HG03066 (cell line): ENCODE measurements around the gene ANG.
"Not testable (repeated sequence)": the region's sequence is repeated elsewhere in the genome, so short reads cannot be mapped to it uniquely, and the experiment has no call there.

Experiments
- ATAC-seq: cut with Tn5 transposase; IDR thresholded peaks from one replicate; pipeline ENCODE4 v1.9.1; 2021; ENCODE audit warnings: low read depth; ENCODE audit not compliant: unreplicated experiment

Gene ANG

DNA sequence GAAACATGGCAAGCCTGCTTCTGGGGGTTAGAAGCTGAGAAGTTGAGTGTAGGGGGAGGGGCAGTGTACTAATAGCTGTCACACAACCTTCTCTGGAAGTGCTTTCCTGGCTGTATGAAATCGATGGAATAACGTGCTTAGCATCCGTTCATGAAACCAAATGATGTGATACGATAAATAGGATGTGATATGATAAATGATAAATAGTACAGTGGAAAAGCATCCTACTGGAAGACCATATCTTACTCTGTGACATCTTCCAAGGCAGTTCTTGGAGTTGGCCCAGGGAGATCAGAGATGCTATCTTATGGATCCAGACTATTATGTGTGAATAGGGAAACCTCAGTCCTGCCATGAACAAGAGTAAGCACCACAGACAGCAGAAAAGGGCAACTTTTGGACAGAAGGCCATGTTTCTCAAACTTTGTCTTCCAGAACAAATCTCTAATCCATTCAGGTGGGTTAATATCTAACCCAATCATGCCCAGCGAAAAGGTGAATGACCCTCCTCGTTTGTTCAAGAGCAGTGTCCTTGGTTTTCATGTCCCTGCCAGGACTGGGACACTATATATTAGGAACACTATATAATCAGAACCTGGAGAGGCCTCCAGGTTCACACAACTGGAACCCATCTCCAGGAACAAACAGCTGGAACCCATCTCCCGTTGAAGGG lies at the start of gene ANG:
TSS of gene ANG (plus strand) at position 598 of the 673 bp plus-strand sequence. CDS start 4,801 bp downstream, outside the sequence.
- no peak for ATAC-seq

DNA sequence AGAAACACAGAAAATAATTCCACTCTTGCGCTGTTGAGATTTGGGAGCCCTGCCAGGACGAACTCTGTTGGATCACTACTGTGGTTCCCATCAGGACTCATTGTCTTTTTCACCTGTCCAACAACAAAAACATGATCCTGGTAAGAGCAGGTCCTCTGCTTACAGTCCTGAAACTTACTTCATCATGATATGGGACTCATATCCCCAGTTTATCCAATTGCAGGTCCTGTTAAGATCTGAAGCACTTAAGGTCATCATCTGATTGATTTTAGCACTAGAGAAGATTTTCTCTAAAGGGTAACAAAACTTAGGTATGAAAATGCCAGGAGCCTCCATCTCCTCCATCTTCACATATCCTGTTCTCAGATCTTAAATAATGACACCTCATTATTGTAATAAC lies 47.0 kb upstream of the ANG start, which contains the start of gene OR6S1:
TSS of gene OR6S1 (minus strand) at position 101 of the 400 bp plus-strand sequence. CDS start at position 101, 0 bp downstream.
- ATAC-seq: no peak

DNA sequence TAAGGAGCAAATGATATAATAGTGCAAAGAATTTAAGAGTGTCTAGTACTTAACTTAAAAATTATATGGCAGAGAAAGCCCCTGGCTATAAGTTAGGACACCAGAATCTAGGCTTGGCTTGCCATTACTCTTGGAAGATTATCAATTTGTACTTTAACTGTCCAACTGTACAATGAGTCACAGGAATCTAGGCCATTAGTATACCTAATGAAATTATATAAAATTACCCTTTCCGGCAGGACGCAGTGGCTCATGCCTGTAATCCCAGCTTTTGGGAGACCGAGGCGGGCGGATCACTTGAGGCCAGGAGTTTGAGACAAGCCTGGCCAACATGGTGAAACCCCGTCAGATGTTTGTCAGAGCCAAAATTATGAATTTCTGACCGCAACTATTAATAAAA lies 46.4 kb upstream of the ANG start:
- ATAC-seq: no peak

DNA sequence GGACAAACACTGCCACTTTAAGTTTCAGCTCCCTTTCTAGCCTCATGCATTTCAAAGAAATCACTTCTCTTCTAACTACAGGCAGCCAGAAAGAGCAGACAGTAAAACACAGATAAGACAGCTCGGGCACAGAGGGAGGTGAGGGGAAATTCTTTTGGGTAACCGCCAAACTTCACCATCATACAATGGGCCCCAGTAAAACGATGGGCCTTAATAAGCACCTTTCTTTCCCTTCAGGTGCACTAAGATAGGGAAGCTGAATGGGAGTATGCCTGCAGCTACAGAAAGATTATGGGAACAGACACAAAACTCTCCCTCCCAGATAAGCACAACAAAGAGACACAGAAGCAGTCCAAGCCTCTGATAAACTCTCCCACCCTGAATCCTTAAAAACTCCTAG lies 45.8 kb upstream of the ANG start:
- ATAC-seq: not testable (repeated sequence)

DNA sequence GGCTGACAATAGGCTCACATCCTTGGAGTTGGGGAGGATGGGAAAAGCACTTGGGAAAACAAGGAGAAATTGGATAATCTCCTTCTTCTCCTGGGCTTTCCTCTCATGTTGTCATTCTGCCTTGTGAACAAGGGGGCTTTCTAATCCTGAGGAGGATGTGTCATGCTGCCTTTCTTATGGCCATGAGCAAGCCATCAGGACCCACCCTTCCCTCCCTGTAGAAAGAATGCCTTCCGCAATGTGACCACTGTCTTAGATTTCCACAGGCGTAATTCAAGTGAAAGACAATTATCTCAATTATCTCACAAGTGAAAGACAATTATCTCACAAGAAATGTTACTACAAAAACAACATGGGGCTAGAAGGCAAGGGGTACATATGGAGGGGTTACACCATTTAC lies 44.0 kb upstream of the ANG start:
- ATAC-seq: no peak

DNA sequence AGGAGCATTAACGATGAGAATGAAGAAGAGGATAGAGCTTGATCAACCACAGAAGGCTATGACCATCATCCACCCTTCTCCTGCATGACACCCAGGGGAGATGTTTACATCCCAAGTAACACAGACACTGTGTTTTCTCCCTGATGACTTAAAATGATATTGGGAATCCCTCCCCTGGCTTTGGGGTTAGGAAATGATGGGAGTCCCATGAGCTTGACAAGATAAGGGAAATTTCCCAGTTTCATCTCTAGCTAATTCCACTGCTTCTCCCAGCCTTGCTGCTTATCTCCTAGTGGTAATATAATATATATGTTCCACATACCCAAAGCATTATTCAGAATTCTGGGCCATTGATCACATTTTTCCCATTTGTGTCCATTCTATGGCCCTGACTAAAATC lies 43.1 kb upstream of the ANG start:
- no peak for ATAC-seq

DNA sequence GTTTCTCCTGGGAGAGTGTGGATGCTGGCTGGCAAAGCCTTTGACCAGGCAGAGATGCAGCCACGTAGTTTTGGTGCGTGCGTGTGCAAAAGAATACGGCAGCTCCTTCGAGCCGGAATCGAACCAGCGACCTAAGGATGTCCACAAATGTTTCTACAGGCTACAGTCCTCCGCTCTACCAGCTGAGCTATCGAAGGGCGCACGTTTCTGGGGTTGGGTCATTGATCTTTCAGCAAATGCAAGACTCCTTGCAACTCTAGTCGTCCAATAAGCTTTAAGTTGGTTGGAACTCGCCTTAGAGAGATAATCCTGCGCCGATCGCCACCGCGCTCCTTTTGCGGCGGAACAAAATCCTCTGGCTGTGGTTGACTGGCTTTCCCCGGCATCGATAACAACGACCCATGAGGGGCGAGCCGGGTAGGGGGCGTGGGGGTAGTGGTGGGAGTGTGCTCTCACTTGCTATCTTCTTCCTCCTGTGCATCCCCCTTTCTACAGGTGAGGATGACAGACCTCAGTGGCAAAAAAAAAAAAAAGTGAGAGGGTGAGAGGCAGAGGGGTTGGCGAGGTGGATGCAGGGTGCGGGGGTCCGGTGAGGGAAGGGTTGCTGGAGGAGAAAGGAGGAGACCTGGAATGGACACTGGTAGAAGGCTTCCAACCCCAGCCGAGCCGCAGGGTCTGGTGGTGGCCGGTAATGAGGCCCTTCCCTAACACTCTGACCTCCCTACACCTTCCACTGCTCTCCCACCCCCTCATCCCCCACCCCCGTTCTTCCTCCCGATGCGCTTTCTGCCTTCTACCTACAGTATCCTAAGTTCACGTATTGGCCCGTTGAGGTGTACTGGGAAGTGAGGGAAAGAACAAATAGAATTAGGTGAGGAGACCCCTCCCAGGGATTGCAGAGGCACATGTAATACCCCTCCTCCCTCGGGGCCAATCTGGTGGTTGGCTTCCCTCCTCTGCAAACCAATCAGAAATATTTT lies 35.3 kb upstream of the ANG start:
- ATAC-seq: no peak

DNA sequence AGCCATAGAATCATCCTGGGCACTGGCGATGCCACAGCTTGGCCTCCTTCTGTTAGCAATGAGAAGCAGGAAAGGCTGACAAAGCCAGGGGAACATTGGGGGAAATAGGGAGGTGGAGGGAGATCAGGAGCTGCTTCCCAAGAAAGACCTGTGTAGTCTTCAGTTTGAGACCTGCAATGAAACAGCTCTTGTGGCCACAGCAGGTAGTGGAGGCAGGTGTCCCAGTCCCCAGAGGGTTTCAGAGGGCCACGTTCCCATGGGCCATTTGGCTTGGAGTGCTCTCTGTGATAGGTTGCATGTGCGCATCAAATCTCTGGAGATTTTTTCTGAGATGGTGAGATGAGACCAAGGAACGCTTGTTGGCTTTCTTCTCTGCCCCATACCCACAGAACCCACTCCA lies 32.7 kb upstream of the ANG start:
- no peak for ATAC-seq

DNA sequence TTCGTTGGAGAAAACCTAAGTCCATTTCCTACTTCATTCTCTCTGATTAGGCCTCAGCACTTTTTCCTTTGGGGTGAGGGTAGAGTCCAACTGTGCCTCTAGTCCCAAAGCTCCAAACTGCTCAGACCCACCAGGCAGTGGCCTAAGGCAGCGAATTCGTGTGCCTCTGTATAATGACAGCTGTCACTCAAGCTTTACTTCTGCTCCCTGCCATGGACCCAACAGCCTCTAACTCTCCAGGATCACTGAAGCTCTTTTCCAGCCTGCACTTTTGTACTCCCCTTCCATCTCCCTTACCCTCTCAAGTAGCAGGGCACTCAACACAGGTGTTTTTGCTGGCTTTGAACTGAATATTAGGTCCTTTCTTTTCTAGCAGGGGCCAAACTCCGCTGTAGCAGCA lies 32.3 kb upstream of the ANG start:
- ATAC-seq: no peak

DNA sequence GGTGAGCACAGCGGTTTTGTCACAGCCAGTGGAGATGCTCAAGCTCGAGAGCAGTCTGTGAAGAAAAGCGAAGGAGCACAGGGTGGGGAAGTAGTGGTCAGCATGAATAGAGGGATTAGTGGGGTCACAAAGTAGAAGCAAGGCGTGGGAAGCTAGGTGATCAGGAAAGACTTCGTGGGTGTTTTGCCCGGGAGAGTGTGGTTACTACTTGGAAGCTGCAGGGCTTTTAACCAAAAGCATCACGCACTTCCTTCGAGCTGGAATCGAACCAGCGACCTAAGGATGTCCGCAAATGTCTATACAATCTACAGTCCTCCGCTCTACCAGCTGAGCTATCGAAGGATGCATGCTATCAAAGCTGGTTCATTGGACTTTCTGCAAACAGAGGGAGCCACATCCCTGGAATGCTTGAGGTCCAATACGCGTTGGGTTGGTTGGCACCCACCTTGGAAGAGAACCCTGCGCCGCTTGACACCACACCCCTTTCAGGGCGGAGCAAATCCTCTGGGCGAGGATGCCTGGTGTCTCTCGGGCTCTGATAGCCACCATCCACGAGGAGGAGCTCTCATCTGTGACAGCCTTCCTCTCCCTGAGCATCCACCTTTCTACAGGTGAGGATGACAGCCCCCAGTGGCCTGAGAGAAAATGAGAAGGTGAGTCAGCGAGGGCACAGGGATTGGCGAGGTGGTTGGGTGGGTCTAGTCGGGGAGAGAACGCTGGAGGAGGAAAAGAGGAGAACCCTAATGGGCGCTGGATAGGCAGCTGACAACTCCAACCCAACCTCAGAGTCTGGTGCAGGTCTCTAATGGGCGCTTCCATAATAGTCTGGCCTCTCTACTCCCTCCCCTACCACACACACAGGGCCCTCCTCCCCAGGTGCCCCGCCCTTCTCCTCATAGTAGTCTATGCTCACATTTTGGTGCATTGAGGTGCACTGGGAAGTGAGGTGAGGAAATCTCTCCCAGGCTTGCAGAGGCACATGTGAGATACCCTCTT lies 31.1 kb upstream of the ANG start:
- ATAC-seq: no peak

DNA sequence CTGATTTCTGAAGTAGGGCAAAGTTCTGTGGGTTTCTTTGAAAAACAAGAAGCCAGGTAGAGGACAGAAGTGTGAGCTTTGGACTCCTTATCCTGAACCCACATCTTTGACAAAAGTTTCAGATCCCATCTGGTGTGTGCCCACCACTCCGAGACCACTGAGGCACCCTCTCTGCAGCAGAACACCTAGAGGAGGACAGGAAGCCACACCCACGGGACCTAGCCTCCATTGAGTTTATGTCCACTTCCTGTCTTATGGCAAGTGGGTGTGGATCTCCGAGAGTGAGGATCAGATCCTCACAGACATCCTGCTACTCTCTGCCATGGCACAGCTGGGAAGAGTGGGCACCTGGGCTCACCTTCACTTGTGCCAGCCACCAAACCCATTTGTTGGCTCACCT lies 30.3 kb upstream of the ANG start:
- ATAC-seq: no peak

DNA sequence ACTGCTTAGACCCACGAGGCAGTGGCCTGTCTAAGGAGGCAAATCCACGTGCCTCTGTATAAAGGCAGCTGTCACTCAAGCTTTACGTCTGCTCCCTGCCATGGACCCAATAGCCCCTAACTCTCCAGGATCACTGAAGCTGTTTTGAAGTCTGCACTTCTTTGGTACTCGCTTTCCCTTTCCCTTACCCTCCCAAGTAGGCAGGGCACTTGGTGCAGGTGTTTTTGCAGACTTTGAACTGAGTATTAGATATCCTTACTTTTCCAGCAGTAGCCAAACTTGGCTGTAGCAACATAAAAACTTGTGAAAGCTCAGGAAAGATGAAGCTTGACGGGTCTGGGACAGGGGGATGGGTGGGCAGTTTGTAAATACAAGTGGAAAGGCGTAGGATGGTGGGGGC lies 29.2 kb upstream of the ANG start:
- ATAC-seq: no peak

DNA sequence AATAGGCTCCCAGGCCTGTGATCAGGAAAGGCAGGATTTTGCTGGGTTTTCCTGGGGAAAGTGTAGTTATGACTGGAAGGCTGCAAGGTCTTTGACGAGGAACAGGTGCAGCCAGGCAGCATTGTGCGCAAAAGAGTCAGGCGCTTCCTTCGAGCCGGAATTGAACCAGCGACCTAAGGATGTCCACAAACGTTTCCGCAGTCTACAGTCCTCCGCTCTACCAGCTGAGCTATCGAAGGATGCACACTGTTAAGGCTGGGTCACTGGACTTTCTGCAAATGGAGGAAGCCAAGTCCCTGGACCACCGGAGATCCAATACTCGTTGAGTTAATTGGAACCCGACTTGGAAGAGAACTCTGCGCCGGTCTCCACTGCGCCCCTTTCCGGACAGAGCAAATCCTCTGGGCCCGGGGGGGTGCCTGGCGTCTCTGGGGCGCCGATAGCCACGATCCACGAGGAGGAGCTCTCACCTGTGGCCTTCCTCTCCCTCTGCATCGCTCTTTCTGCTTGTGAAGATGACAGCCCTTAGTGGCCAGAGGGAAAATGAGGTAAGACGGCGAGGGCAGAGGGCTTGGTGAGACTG lies 28.7 kb upstream of the ANG start:
- no peak for ATAC-seq

DNA sequence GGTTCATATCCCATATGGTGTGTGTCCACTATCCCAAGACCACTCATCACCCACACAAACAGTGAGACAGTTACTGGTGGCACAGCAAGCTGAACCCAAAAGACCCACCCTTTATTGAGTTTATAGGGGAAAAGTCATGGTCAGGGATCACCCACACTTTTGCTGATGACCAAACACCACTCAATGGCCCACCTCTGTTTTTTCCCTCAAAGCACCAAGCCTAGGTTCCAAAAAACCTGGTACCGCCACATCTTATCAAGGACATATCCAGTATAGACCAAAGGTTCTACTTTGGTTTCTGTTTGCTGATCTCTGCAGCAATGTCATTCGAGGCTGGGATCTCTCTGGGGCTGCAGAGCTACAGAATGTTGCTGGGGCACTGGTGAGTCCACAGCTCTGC lies 27.4 kb upstream of the ANG start:
- ATAC-seq: no peak

DNA sequence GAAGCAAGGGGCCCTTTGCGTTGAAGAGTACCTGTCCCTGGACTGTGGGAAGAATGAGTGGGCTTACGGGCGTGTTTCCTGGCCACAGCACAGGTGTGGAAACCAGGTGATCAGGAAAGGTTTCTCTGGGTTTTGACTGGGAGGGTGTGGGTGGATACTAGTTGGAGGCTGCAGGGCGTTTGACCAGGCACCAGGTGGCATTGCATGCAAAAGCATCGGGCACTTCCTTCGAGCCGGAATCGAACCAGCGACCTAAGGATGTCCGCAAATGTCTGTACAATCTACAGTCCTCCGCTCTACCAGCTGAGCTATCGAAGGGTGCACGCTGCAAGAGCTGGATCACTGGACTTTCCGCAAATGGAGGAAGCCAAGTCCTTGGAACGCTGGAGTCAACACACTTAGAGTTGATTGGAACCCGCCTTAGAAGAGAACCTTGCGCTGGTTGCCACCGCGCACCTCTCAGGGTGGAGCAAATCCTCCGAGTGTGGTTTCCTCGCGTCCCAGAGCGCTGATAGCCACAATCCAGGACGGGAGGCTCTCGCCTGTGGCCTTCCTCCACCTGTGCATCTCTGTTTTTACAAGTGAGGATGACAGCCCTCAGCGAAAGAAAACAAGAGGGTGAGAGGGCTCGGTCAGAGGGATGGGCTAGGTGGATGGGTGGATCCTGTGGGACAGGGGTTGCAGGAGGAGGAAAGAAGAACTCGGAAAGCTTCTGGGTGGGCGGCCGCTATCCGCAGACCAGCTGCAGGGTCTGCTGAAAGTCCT lies 25.4 kb upstream of the ANG start:
- peak; percentile 42 for ATAC-seq

DNA sequence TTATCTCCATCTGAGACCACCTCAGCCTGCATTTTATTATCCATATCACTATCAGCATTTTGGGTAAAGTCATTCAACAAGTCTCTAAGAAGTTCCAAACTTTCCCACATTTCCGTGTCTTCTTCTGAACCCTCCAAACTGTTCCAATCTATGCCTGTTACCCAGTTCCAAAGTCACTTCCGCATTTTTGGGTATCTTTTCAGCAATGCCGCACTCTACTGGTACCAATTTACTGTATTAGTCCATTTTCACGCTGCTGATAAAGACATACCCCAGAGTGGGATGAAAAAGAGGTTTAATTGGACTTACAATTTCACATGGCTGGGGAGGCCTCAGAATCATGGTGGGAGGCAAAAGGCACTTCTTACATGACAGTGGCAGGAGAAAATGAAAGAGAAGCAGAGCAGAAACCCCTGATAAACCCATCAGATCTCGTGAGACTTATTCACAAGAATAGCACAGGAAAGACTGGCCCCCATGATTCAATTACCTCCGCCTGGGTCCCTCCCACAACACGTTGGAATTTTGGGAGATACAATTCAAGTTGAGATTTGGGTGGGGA lies 22.1 kb upstream of the ANG start:
- ATAC-seq: not testable (repeated sequence)

DNA sequence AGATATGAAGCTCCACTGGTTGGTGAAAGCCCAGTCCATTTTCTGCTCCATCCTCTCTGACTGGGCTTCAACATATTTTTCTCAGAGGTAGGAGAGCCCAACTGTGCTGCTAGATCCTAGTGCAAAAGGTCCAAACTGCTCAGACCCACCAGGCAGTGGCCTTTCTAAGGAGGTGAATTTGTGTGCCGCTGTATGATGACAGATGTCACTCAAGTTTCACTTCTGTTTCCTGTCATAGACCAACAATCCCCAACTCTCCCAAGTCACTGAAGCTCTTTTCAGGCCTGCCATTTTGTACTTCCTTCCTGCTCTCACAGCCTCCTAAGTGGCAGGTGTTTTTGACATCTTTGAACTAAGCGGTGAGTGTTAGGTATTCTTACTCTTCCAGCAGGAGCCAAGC lies 20.6 kb upstream of the ANG start:
- ATAC-seq: peak; percentile 72

DNA sequence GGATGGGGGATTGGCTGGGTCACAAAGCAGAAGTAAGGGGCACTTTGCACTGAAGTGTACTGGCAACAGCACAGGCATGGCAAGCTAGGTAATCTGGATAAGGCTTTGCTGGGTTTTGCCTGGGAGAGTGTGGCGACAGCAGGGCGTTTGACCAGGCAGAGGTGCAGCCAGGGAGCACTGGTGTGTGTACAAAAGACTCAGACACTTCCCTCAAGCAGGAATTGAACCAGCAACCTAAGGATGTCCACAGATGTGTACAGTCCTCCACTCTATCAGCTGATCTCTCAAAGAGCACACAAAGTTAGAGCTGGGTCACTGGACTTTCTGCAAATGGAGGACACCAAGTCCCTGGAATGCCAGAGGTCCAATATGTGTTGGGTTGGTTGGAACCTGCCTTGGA lies 19.6 kb upstream of the ANG start:
- no peak for ATAC-seq
